NT2/D1 (cell line): Measurements from ENCODE around the gene NRL.

ENCODE experiments used
- DNase-seq: peaks from one replicate; pipeline ENCODE4 v3.0.0-alpha.2; 2011; ENCODE audit warnings: low read depth, low spot score
- H3K27me3 ChIP-seq: 2 replicates; pipeline ENCODE4 v1.6.0; 2011; ENCODE audit warnings: mild to moderate bottlenecking; ENCODE audit not compliant: insufficient read length, insufficient read depth
- H3K36me3 ChIP-seq: 2 replicates; pipeline ENCODE4 v1.6.1; 2011; ENCODE audit warnings: mild to moderate bottlenecking, low read length, mixed read lengths; ENCODE audit not compliant: insufficient read depth, insufficient read length
- H3K4me1 ChIP-seq: 2 replicates; pipeline ENCODE4 v1.5.1; 2011; ENCODE audit not compliant: insufficient read depth, insufficient read length
- H3K4me3 ChIP-seq: 2 replicates; pipeline ENCODE4 v1.5.1; 2011; ENCODE audit warnings: low read depth; ENCODE audit not compliant: insufficient read length
- H3K9ac ChIP-seq: 2 replicates; pipeline ENCODE4 v1.6.0; 2011; ENCODE audit warnings: low read depth; ENCODE audit not compliant: insufficient read length
- H3K9me3 ChIP-seq: 2 replicates; pipeline ENCODE4 v1.5.1; 2011; ENCODE audit warnings: mild to moderate bottlenecking, low read length; ENCODE audit not compliant: insufficient read depth
- SUZ12 ChIP-seq: IDR thresholded peaks from 2 replicates; pipeline ENCODE4 v1.6.1; 2011; ENCODE audit not compliant: insufficient read length, insufficient read depth; ENCODE audit errors: extremely low read depth
- YY1 ChIP-seq: IDR thresholded peaks from 2 replicates; pipeline ENCODE4 v1.6.1; 2011; ENCODE audit not compliant: insufficient read length, insufficient read depth
- ZNF274 ChIP-seq: IDR thresholded peaks from 2 replicates; pipeline ENCODE4 v1.6.1; 2011; ENCODE audit warnings: mild to moderate bottlenecking, low read depth, low read length

The NRL gene

GRCh38 chr14:24127673-24128072 is 12.9 kb upstream of the NRL start:
- Histone ChIP-seq H3K4me3 (no peak overlapping the region), H3K9ac (no peak overlapping the region), H3K4me1 (peaks cover 7% of the 10 kb centered on the region), H3K27me3 (no peaks in the 10 kb centered on the region), H3K9me3 (no peaks in the 10 kb centered on the region), H3K36me3 (peaks cover 6% of the 10 kb centered on the region)
- TF ChIP-seq SUZ12 (no peak), YY1 (no peak), ZNF274 (no peak)
- no peak for DNase-seq

GRCh38 chr14:24126939-24127338 is 12.2 kb upstream of the NRL start:
- Histone ChIP-seq H3K4me1 (peaks cover 2% of the 10 kb centered on the region), H3K9me3 (no peaks in the 10 kb centered on the region), H3K4me3 (no peak overlapping the region), H3K9ac (no peak overlapping the region), H3K36me3 (peaks cover 6% of the 10 kb centered on the region), H3K27me3 (no peaks in the 10 kb centered on the region)
- no peak for DNase-seq
- TF ChIP-seq SUZ12 (no peak), ZNF274 (no peak), YY1 (no peak)

- no peaks in the 10 kb centered on the region for H3K9me3 ChIP-seq
- no peak for DNase-seq
- H3K36me3 ChIP-seq = peaks cover 29% of the 10 kb centered on the region
- H3K4me1 ChIP-seq = no peaks in the 10 kb centered on the region
- no peak overlapping the region for H3K9ac ChIP-seq
- TF ChIP-seq YY1 (no peak), SUZ12 (no peak), ZNF274 (no peak)
- no peaks in the 10 kb centered on the region for H3K27me3 ChIP-seq
- H3K4me3 ChIP-seq = no peak overlapping the region
Observed at GRCh38 chr14:24123424-24124417, 9.0 kb upstream of the NRL start.

- no peak for TF ChIP-seq ZNF274
- no peak for TF ChIP-seq YY1
- no peak for TF ChIP-seq SUZ12
- Histone ChIP-seq H3K27me3 (no peaks in the 10 kb centered on the region), H3K9ac (no peak overlapping the region), H3K36me3 (peaks cover 37% of the 10 kb centered on the region), H3K4me3 (no peak overlapping the region), H3K4me1 (no peaks in the 10 kb centered on the region), H3K9me3 (no peaks in the 10 kb centered on the region)
- DNase-seq = no peak
Observed at GRCh38 chr14:24122898-24123297, 8.1 kb upstream of the NRL start.

GRCh38 chr14:24122416-24122815 is 7.7 kb upstream of the NRL start:
- TF ChIP-seq YY1 (no peak), SUZ12 (no peak), ZNF274 (no peak)
- Histone ChIP-seq H3K4me3 (no peak overlapping the region), H3K9ac (no peak overlapping the region), H3K27me3 (no peaks in the 10 kb centered on the region), H3K36me3 (peaks cover 42% of the 10 kb centered on the region), H3K4me1 (no peaks in the 10 kb centered on the region), H3K9me3 (no peaks in the 10 kb centered on the region)
- DNase-seq = no peak

- no peak overlapping the region for H3K9ac ChIP-seq
- no peak overlapping the region for H3K4me3 ChIP-seq
- no peaks in the 10 kb centered on the region for H3K9me3 ChIP-seq
- TF ChIP-seq ZNF274 (no peak), SUZ12 (no peak), YY1 (no peak)
- no peaks in the 10 kb centered on the region for H3K27me3 ChIP-seq
- H3K36me3 ChIP-seq = peaks cover 50% of the 10 kb centered on the region
- DNase-seq = no peak
- peaks cover 3% of the 10 kb centered on the region for H3K4me1 ChIP-seq
Observed at GRCh38 chr14:24121210-24121609, 6.5 kb upstream of the NRL start.

GRCh38 chr14:24119691-24120090 is 4.9 kb upstream of the NRL start:
- H3K36me3 ChIP-seq = peaks cover 50% of the 10 kb centered on the region
- no peak overlapping the region for H3K4me3 ChIP-seq
- DNase-seq = no peak
- H3K9me3 ChIP-seq = no peaks in the 10 kb centered on the region
- no peaks in the 10 kb centered on the region for H3K27me3 ChIP-seq
- peaks cover 3% of the 10 kb centered on the region for H3K4me1 ChIP-seq
- no peak overlapping the region for H3K9ac ChIP-seq
- TF ChIP-seq ZNF274 (no peak), SUZ12 (no peak), YY1 (no peak)
